Fibroblast of skin of back (primary cell): ENCODE measurements around the gene SNX1.
A peak's percentile ranks its signal among the peaks of the same experiment; 100 is the strongest.
"Not testable (repeated sequence)": the region's sequence is repeated elsewhere in the genome, so short reads cannot be mapped to it uniquely, and the experiment has no call there.

Experiments
- DNase-seq: peaks from one replicate; pipeline ENCODE4 v3.0.0-alpha.2; 2013

Gene SNX1

GRCh38 chr15:64082757-64083156 lies 13.0 kb upstream of the SNX1 start:
- DNase-seq, result no peak

- no peak for DNase-seq
These were observed 6.1 kb upstream of the SNX1 start for GRCh38 chr15:64089543-64090280.

GRCh38 chr15:64090527-64090926 lies 5.3 kb upstream of the SNX1 start:
- DNase-seq, result no peak

- DNase-seq, result no peak
These were observed 3.5 kb upstream of the SNX1 start for GRCh38 chr15:64092075-64092820.

- peak; percentile 41 for DNase-seq
These were observed 2.7 kb upstream of the SNX1 start for GRCh38 chr15:64092864-64093626.

GRCh38 chr15:64093627-64094417 lies 2.0 kb upstream of the SNX1 start, which contains the start of gene CIAO2A:
Gene CIAO2A, minus strand, starts transcription at chr15:64093838. Its CDS starts 70 bp downstream, at chr15:64093768.
- DNase-seq, result peak; percentile 99

GRCh38 chr15:64095431-64095794 lies 369 bp upstream of the SNX1 start:
- no peak for DNase-seq

- DNase-seq, result peak; percentile 16
These were observed 1.0 kb downstream of the SNX1 start for GRCh38 chr15:64096668-64097384.

- no peak for DNase-seq
These were observed 3.6 kb downstream of the SNX1 start for GRCh38 chr15:64099379-64099778.

- no peak for DNase-seq
These were observed 5.2 kb downstream of the SNX1 start for GRCh38 chr15:64100958-64101357.

- no peak for DNase-seq
These were observed 6.7 kb downstream of the SNX1 start for GRCh38 chr15:64102497-64102896.

GRCh38 chr15:64105113-64105704 lies 9.4 kb downstream of the SNX1 start:
- no peak for DNase-seq

GRCh38 chr15:64107337-64107736 lies 11.6 kb downstream of the SNX1 start:
- no peak for DNase-seq

- DNase-seq, result not testable (repeated sequence)
These were observed 14.4 kb downstream of the SNX1 start for GRCh38 chr15:64110108-64110701.

GRCh38 chr15:64110950-64111678 lies 15.3 kb downstream of the SNX1 start:
- DNase-seq, result no peak

- DNase-seq, result no peak
These were observed 15.9 kb downstream of the SNX1 start for GRCh38 chr15:64111679-64112050.

- DNase-seq, result no peak
These were observed 16.4 kb downstream of the SNX1 start for GRCh38 chr15:64112073-64112772.

GRCh38 chr15:64112904-64113303 lies 17.1 kb downstream of the SNX1 start:
- peak; percentile 56 for DNase-seq

GRCh38 chr15:64117759-64118487 lies 22.1 kb downstream of the SNX1 start:
- no peak for DNase-seq
